Heart right ventricle (tissue), 16 donors: ENCODE measurements around the gene DLGAP1. TPM values are rescaled to one million over a fixed set of nuclear protein-coding genes. Genes with fewer than 3 reads are reported as not detected.

Experiments
- ATAC-seq, 8 donors: fragments of 200-7000 bp; cut with Tn5 transposase; one replicate each; pipeline ENCODE4 v1.9.1; 2020; ENCODE audit warnings: mild to moderate bottlenecking in 8 of 8, moderate library complexity in 8 of 8, moderate number of reproducible peaks in 1 of 8
- DNase-seq, 2 donors: peaks; one replicate each; pipeline ENCODE4 v3.0.0-alpha.2; 2020
- H3K27ac ChIP-seq, 10 donors: fragments of 200-600 bp; sonication (generic) in 2 of 10; one replicate each; pipeline versions ENCODE4 v1.5.0 to v1.8.0; 2020 to 2022; ENCODE audit warnings: mild to moderate bottlenecking in 3 of 10
- H3K27me3 ChIP-seq, 7 donors: fragments of 200-600 bp; one replicate each; pipeline ENCODE4 v1.8.0; 2021 to 2022; ENCODE audit warnings: mild to moderate bottlenecking in 2 of 7
- H3K36me3 ChIP-seq, 9 donors: fragments of 200-600 bp; sonication (generic) in 1 of 9; one replicate each; pipeline versions ENCODE4 v1.5.0 to v1.8.0; 2020 to 2022; ENCODE audit warnings: mild to moderate bottlenecking in 2 of 9
- H3K4me1 ChIP-seq, 9 donors: fragments of 200-600 bp; sonication (generic) in 1 of 9; one replicate each; pipeline versions ENCODE4 v1.5.0 to v1.8.0; 2020 to 2022; ENCODE audit warnings: mild to moderate bottlenecking in 4 of 9
- H3K4me3 ChIP-seq, 10 donors: fragments of 200-600 bp; sonication (generic) in 2 of 10; one replicate each; pipeline versions ENCODE4 v1.5.0 to v1.8.0; 2020 to 2022; ENCODE audit warnings: mild to moderate bottlenecking in 7 of 10, moderate library complexity in 2 of 10
- H3K9me3 ChIP-seq, 11 donors: fragments of 200-600 bp in 10 of 11; sonication (generic) in 2 of 11; one replicate each; pipeline versions ENCODE4 v1.5.0 to v1.8.0; 2013 to 2022; ENCODE audit warnings: mild to moderate bottlenecking in 2 of 11, control low read depth in 1 of 11, moderate library complexity in 1 of 11
- CTCF ChIP-seq, 9 donors: fragments of 200-600 bp; sonication (generic) in 2 of 9; IDR thresholded peaks; one replicate each; pipeline versions ENCODE4 v1.5.0 to v1.8.0; 2021 to 2022; ENCODE audit warnings: antibody characterized with exemption in 9 of 9, mild to moderate bottlenecking in 5 of 9, moderate library complexity in 1 of 9
- WGBS, 2 donors: extraction: QIAGEN DNeasy Blood & Tissue Kit; methylation state at CpG; one replicate each; pipeline ENCODE4 v1.1.7; 2013; ENCODE audit warnings: inconsistent platforms in 1 of 2; 5-methylcytosine and 5-hydroxymethylcytosine counted together
- intact Hi-C, 10 donors: fragments of 100-400 bp; cut with DNase I; formaldehyde crosslinking; loops; one replicate each; pipeline versions ENCODE4 v1.11.1 to v1.14.2; 2022
- polyA plus RNA-seq, 2 donors: library from polyadenylated mRNA; stranded (reverse); fragments of 200-250 nt; gene quantifications; one replicate each; pipeline ENCODE4 v1.2.3, GENCODE V29; 2013
- total RNA-seq, 10 donors: library from RNA; stranded (reverse); fragmentation: NEBNext Ultra II Directional in 3 of 10; extraction: Animal tissue kit (Norgen Biotek cat#: 25700) in 3 of 10; gene quantifications; one replicate each; pipeline versions ENCODE4 v1.2.1 to v1.2.4, GENCODE V29; 2021 to 2023
- donor health status: Arrhythmogenic right ventricular cardiomyopathy.
- donor health status: ischemic (EF 13 %, LVEDD 7.1; RV severe dilation, severe dysfunction).
- donor health status: healthy with polysubstance abuse.
- donor health status: DM: no; HTN: yes; CAD: no.
- donor health status: DM: no; HTN: no; CAD: no.
- donor health status: ischemic (EF 25% LVEDD 6.9; RV normal size, moderate dysfunction).
- donor health status: ischemic (EF 25% LVEDD 5.7; RV mildly dilated, moderate dysfunction).
- donor health status: healthy.
- donor health status: DM: yes; HTN: yes; CAD: no.
- donor health status: Ischemic cardiomyopathy.
- donor health status: ischemic (EF 35%, LVEDD 5.7; RV mildly dilated, moderate dysfunction).
- donor health status: nonischemic (EF 11% LVEDD 7.7; RV severe dilation, severe dysfunction).
- donor health status: DM: yes; HTN: yes; CAD: no.
- donor health status: PGD.
- donor health status: ischemic (EF 29% LVEDD 5.4; RV normal size, mild dysfunction).
- donor health status: nonischemic (EF 23%, LVEDD 6.1; RV moderate dilation, normal function).

Gene DLGAP1
- total and polyA plus RNA-seq, 12 donors, result 0.07 to 7.2 (median 1.0) TPM; not detected in 2

GRCh38 chr18:4374564-4374963, 80.5 kb downstream of the DLGAP1 start:
- DNase-seq, result no peak
- no peak for ATAC-seq
- no peaks in the 10 kb centered on the region for H3K4me1 ChIP-seq
- no peak overlapping the region for H3K4me3 ChIP-seq
- no peaks in the 10 kb centered on the region for H3K27me3 ChIP-seq
- 68 to 70% methylated on average over 1 of the region's 1 CpG for WGBS, 2 donors
- peaks cover 0 to 5% (median 0%) of the 10 kb centered on the region in 11 donors for H3K9me3 ChIP-seq
- no peak overlapping the region for H3K27ac ChIP-seq
- intact Hi-C loops, result no loop called here
- H3K36me3 ChIP-seq, result no peaks in the 10 kb centered on the region
- no peak for TF ChIP-seq CTCF (IDR thresholded peaks at IDR 0.05)

DNA sequence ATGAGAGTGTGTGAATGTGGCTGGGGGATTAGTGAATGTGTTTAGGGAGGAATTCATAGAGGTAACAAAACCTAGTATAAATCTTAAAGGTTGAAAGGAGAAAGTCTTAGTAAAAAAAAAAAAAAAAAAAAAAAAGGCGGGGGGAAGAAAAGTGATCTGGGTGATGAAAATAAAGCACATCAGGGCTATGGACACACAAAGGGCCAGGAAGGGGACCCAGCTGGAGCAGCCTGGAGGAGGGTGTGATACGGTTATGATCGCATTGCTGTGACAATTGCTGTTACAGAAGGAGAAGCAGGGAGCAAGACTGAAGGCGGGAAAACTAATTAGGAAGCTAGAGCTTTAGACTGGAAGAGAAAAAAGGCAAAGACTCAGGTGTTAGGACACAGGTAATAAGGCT, 85.4 kb downstream of the DLGAP1 start:
- no peaks in the 10 kb centered on the region for H3K36me3 ChIP-seq
- no peak for ATAC-seq
- intact Hi-C loops, result no loop called here
- no peak overlapping the region for H3K27ac ChIP-seq
- no peaks in the 10 kb centered on the region for H3K27me3 ChIP-seq
- DNase-seq, result no peak
- no peak overlapping the region for H3K4me3 ChIP-seq
- no peak for TF ChIP-seq CTCF (IDR thresholded peaks at IDR 0.05)
- WGBS, 2 donors, result 55 to 74% methylated on average over 4 of the region's 4 CpGs
- H3K9me3 ChIP-seq, result peaks cover 0 to 9% (median 0%) of the 10 kb centered on the region in 11 donors
- no peaks in the 10 kb centered on the region for H3K4me1 ChIP-seq

- ATAC-seq (no peak), DNase-seq (no peak)
- TF ChIP-seq CTCF (IDR thresholded peaks at IDR 0.05), result no peak
- Histone ChIP-seq H3K4me3 (no peak overlapping the region), H3K27ac (no peak overlapping the region), H3K36me3 (no peaks in the 10 kb centered on the region), H3K4me1 (no peaks in the 10 kb centered on the region), H3K27me3 (no peaks in the 10 kb centered on the region), H3K9me3 (peaks cover 0 to 21% (median 0%) of the 10 kb centered on the region in 11 donors)
- WGBS, 2 donors, result 87 to 92% methylated on average over 2 of the region's 2 CpGs
- intact Hi-C loops, result no loop called here
These were observed 94.8 kb downstream of the DLGAP1 start for GRCh38 chr18:4360221-4360715.

DNA sequence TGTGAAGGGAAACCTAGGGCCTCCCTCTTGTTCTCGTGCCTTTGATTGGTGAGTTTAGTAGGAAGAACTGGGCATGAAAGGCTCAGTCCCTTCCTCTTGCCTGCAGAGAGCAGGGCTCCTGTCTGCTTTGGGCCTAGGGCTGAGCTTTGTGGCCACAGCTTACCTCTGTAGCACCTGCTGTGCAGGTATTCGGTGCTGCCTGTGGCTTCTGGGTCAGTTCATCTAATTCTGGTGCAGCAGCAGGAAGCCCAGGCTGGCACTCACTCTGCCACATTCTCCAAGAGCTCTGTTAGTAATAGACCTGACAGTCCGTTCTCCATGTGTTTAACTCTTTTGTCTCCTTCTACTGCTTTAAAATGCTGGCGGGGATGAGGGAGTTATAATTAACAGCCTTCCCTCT, 96.5 kb downstream of the DLGAP1 start:
- ATAC-seq (no peak), DNase-seq (no peak)
- 51 to 62% methylated on average over 4 of the region's 4 CpGs for WGBS, 2 donors
- no peaks in the 10 kb centered on the region for H3K36me3 ChIP-seq
- no peak for TF ChIP-seq CTCF (IDR thresholded peaks at IDR 0.05)
- no peak overlapping the region for H3K4me3 ChIP-seq
- H3K4me1 ChIP-seq, result no peaks in the 10 kb centered on the region
- no peak overlapping the region for H3K27ac ChIP-seq
- intact Hi-C loops, result loop anchor here in 1 of 10 donors (10.0 kb wide), 1 partner anchor 56 kb away; no protein-coding TSS in a partner anchor
- peaks cover 0 to 3% (median 0%) of the 10 kb centered on the region in 7 donors for H3K27me3 ChIP-seq
- H3K9me3 ChIP-seq, result peaks cover 0 to 10% (median 0%) of the 10 kb centered on the region in 11 donors
